Measurements from ENCODE around the gene SHB.

Gene SHB

DNA sequence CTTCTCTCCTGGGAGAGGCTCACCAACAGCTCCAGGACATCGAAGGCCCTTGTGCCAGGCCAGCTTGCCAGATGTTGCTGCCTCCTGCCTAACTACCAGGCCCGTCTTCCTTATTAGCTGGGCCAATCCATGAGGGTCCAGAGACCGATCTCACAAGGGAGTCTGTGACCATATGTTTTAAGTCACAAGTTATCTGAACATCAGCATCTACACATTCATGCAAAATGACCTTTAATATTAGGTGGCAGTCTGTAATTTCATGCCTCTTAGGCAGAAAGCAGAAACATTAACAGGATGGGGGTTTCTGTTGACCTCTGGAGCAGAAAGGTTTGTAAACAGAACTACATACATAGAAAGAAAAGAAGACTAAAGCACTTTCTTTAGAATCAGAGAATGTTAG is 90.0 kb downstream of the SHB start:
- H3K9me3 ChIP-seq (ENCODE audit: severe bottlenecking) = no peaks in the 10 kb centered on the region
- ATAC-seq (ENCODE audit: low read depth) (no peak), DNase-seq (ENCODE audit: low spot score) (no peak)
- peaks cover 40% of the 10 kb centered on the region for H3K4me1 ChIP-seq (ENCODE audit: insufficient read depth, poor library complexity, severe bottlenecking)
- no peaks in the 10 kb centered on the region for H3K27me3 ChIP-seq (ENCODE audit: insufficient read depth, poor library complexity, severe bottlenecking)
- H3K4me3 ChIP-seq (ENCODE audit: severe bottlenecking) = no peak overlapping the region
- TF ChIP-seq, protein P1, sequence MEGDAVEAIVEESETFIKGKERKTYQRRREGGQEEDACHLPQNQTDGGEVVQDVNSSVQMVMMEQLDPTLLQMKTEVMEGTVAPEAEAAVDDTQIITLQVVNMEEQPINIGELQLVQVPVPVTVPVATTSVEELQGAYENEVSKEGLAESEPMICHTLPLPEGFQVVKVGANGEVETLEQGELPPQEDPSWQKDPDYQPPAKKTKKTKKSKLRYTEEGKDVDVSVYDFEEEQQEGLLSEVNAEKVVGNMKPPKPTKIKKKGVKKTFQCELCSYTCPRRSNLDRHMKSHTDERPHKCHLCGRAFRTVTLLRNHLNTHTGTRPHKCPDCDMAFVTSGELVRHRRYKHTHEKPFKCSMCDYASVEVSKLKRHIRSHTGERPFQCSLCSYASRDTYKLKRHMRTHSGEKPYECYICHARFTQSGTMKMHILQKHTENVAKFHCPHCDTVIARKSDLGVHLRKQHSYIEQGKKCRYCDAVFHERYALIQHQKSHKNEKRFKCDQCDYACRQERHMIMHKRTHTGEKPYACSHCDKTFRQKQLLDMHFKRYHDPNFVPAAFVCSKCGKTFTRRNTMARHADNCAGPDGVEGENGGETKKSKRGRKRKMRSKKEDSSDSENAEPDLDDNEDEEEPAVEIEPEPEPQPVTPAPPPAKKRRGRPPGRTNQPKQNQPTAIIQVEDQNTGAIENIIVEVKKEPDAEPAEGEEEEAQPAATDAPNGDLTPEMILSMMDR (IDR thresholded peaks at IDR 0.05; ENCODE audit: poor library complexity, severe bottlenecking) = no peak
- no peak overlapping the region for H3K27ac ChIP-seq (ENCODE audit: poor library complexity, severe bottlenecking)
- peaks cover 29% of the 10 kb centered on the region for H3K36me3 ChIP-seq (ENCODE audit: low read depth)

DNA sequence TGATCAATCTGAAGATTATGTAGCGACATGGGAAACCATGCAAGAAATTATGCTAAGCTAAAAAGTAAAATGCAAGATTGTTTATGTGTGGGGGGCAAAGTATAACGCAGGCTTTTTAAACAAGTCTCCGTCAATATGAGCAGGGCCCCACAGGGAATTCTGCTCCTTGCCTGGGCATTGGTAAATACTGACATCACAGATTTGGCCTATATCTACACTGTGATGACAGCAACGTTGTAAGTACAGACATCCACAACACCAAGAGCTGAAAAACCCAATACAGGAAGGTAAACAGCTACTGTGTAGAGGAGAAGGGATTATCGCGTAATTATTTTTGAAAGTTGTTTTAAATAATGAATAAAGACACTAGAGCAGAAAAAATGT is 90.6 kb downstream of the SHB start:
- ATAC-seq (ENCODE audit: low read depth) (no peak), DNase-seq (ENCODE audit: low spot score) (no peak)
- Histone ChIP-seq H3K4me3 (ENCODE audit: severe bottlenecking) (no peak overlapping the region), H3K9me3 (ENCODE audit: severe bottlenecking) (no peaks in the 10 kb centered on the region), H3K4me1 (ENCODE audit: insufficient read depth, poor library complexity, severe bottlenecking) (peaks cover 41% of the 10 kb centered on the region), H3K36me3 (ENCODE audit: low read depth) (peaks cover 30% of the 10 kb centered on the region), H3K27ac (ENCODE audit: poor library complexity, severe bottlenecking) (no peak overlapping the region), H3K27me3 (ENCODE audit: insufficient read depth, poor library complexity, severe bottlenecking) (no peaks in the 10 kb centered on the region)
- TF ChIP-seq, protein P1 (IDR thresholded peaks at IDR 0.05; ENCODE audit: poor library complexity, severe bottlenecking) = no peak

DNA sequence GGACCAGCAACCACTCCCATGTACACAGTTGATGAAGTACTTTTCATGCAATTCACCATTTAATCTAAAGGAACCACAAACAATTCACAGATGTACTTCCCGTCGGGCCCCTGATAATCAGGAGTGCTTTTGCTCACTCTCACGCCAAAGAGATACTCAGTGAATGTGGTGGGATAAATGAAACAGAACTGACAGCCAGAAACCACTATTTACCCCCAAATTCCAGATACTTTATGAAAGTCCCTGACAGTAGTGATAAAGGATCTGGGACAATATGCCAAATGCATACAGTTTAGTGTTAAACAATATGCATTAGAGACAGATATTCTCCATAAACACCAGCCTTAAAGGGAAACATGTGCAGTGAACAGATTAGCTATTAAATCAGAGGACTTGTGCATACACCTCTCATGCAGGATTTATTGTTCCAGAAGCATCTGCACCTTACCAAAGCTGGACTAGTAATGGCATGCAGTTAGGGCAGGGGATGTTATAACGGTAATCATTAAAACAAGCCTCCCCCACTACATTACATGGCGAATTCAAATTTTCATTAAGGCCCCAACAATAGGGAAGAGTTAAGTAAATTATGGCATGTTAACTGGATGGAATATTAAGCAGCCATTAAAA is 91.1 kb downstream of the SHB start:
- peak overlapping the region; percentile 93 for H3K27ac ChIP-seq (ENCODE audit: poor library complexity, severe bottlenecking)

DNA sequence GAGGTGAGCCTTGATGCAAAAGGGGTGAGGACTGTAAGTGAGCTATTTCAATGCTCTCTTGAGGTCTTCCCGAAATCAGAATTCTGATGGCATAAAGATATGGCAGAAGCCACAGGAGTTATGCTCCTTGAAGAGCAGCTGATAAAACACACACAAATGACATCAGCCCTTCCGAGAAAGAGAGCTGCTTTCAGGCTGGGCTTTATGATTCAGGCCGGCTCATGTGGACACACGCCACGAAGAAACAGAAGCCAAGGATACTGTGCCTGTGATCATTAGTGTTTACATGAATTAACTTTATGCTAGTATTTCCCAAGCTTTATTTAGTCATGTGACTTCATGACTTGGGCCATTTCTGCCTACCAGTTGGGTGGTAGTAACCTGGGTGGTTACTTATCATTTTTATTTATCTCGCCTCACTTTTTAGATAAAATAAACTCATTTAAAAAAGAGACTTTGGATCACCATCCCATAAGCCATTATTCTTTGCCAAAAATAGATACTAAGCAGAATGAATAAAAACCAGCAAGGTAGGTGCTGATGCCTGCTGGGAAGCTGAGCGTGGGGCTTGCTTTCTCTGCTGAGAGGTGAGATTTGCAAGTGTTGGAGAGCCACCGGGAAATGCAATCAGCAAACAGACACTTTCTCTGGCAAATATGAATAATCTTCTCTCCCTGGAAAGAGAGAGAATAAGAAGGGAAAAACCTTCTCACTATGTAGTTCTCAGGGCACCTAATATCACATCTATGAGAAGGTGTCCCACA is 92.1 kb downstream of the SHB start:
- H3K27me3 ChIP-seq (ENCODE audit: insufficient read depth, poor library complexity, severe bottlenecking) = no peaks in the 10 kb centered on the region
- TF ChIP-seq, protein P1 (IDR thresholded peaks at IDR 0.05; ENCODE audit: poor library complexity, severe bottlenecking) = no peak
- ATAC-seq (ENCODE audit: low read depth) (peak; percentile 35; the same call in 2 of the 3 replicates), DNase-seq (ENCODE audit: low spot score) (peak; percentile 29)
- H3K4me1 ChIP-seq (ENCODE audit: insufficient read depth, poor library complexity, severe bottlenecking) = peaks cover 56% of the 10 kb centered on the region
- peak overlapping the region; percentile 93 for H3K27ac ChIP-seq (ENCODE audit: poor library complexity, severe bottlenecking)
- no peaks in the 10 kb centered on the region for H3K9me3 ChIP-seq (ENCODE audit: severe bottlenecking)
- no peak overlapping the region for H3K4me3 ChIP-seq (ENCODE audit: severe bottlenecking)
- peaks cover 41% of the 10 kb centered on the region for H3K36me3 ChIP-seq (ENCODE audit: low read depth)

More for the DNA sequence above, 91.1 kb downstream of the SHB start:
- no peak for DNase-seq (ENCODE audit: low spot score)
- peaks cover 45% of the 10 kb centered on the region for H3K4me1 ChIP-seq (ENCODE audit: insufficient read depth, poor library complexity, severe bottlenecking)
- no peaks in the 10 kb centered on the region for H3K27me3 ChIP-seq (ENCODE audit: insufficient read depth, poor library complexity, severe bottlenecking)
- no peaks in the 10 kb centered on the region for H3K9me3 ChIP-seq (ENCODE audit: severe bottlenecking)
- no peak overlapping the region for H3K4me3 ChIP-seq (ENCODE audit: severe bottlenecking)
- ATAC-seq (ENCODE audit: low read depth) = no peak
- TF ChIP-seq, protein P1 (IDR thresholded peaks at IDR 0.05; ENCODE audit: poor library complexity, severe bottlenecking) = no peak
- peaks cover 35% of the 10 kb centered on the region for H3K36me3 ChIP-seq (ENCODE audit: low read depth)

DNA sequence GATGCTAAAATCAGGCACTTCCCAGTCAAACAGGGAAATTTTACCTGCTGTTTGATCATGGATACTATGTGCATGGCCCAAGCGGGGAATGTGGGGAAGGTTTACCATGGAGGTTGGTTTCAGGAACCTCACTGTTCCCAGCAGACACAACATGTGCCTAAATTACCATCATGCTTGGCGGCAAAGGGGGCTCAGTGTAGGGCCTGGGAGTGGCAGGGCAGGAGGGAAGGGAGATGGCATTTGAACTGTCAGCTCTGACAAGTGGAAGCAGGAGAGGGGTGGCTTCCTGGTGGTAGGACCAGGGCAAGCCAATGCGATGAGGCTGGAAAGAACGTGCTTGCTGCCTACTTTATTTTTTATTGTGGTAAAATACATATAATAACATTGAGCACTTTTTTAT is 93.4 kb downstream of the SHB start:
- H3K4me1 ChIP-seq (ENCODE audit: insufficient read depth, poor library complexity, severe bottlenecking) = peaks cover 68% of the 10 kb centered on the region

More for the DNA sequence above, 93.4 kb downstream of the SHB start:
- ATAC-seq (ENCODE audit: low read depth) (no peak), DNase-seq (ENCODE audit: low spot score) (peak; percentile 15)
- peak overlapping the region; percentile 93 for H3K27ac ChIP-seq (ENCODE audit: poor library complexity, severe bottlenecking)
- H3K9me3 ChIP-seq (ENCODE audit: severe bottlenecking) = no peaks in the 10 kb centered on the region
- no peak overlapping the region for H3K4me3 ChIP-seq (ENCODE audit: severe bottlenecking)
- H3K27me3 ChIP-seq (ENCODE audit: insufficient read depth, poor library complexity, severe bottlenecking) = no peaks in the 10 kb centered on the region
- TF ChIP-seq, protein P1 (IDR thresholded peaks at IDR 0.05; ENCODE audit: poor library complexity, severe bottlenecking) = no peak
- H3K36me3 ChIP-seq (ENCODE audit: low read depth) = peaks cover 36% of the 10 kb centered on the region

Measured in RWPE2 (cell line).